Activated CD4-positive, alpha-beta T cell treated with anti-CD3 and anti-CD28 coated beads, Interleukin-2, amount 50 U/mL, for 1 hour (primary cell): ENCODE data around the gene C1orf115.
"Not testable (repeated sequence)": the region's sequence is repeated elsewhere in the genome, so short reads cannot be mapped to it uniquely, and the experiment has no call there.

ENCODE experiments used
- DNase-seq: peaks from one replicate; pipeline ENCODE4 v3.0.0-alpha.2; 2020

Gene C1orf115

GRCh38 chr1:220690140-220691052 is at the start of gene C1orf115:
TSS of gene C1orf115 (plus strand) at chr1:220690363. CDS start at chr1:220690403, 40 bp downstream.
- DNase-seq, result peak; percentile 71

GRCh38 chr1:220642285-220642684 is 47.9 kb upstream of the C1orf115 start:
- DNase-seq, result no peak

GRCh38 chr1:220652995-220653394 is 37.2 kb upstream of the C1orf115 start:
- no peak for DNase-seq

GRCh38 chr1:220655509-220655908 is 34.7 kb upstream of the C1orf115 start:
- DNase-seq, result no peak

DNA sequence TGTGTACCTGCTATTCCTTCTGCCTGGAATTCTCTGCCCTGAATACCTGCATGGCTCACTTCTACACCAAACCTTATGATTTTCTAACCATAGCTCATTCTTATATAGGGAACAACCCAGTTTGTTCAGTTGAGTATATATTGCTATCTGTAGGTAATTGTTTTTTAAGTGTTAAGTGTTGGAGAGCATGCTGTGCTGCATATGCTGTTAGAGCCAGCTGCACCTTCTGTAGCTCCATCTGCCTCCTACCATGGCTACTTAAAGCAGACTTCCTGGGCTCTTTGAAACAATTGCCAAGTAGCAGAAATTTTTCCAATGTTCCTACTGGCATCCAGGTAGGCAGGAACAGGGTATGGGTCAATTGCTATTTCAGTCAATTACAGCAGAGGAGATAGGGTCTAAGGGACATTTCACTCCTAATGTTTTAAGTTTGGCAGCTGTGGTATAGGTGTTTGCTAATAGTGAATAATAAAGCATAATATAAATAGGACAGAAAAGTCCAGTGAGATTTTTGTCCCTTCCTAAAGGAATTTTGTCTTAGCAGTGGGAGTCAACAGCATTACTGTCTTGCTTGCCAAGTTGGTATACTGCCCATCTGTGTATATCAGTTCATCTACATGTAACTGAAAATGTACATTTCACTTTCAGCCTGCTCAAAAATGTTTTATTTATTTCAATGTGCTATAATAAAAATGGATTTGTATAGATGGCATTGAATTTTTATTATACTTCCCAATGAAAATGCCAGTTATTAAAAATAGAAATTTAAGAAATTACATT is 34.0 kb upstream of the C1orf115 start:
- no peak for DNase-seq

GRCh38 chr1:220666349-220666748 is 23.8 kb upstream of the C1orf115 start:
- no peak for DNase-seq

DNA sequence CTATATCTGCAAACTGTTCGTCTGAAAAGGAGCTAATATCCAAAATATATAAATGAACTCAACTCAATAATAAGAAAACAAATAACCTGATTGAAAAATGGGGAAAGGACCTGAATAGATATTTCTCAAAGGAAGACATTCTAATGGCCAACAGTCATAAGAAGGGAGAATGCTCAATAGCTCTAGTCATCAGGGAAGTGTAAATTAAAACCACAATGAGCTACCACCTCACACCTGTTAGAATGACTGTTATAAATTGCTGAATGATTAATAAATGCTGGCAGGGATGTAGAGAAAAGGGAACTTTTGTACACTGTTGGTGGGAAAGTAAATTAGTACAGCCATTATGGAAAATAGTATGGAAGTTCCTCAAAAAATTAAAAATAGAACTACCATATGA is 21.2 kb upstream of the C1orf115 start:
- DNase-seq, result no peak

GRCh38 chr1:220670365-220670764 is 19.8 kb upstream of the C1orf115 start:
- DNase-seq, result no peak

DNA sequence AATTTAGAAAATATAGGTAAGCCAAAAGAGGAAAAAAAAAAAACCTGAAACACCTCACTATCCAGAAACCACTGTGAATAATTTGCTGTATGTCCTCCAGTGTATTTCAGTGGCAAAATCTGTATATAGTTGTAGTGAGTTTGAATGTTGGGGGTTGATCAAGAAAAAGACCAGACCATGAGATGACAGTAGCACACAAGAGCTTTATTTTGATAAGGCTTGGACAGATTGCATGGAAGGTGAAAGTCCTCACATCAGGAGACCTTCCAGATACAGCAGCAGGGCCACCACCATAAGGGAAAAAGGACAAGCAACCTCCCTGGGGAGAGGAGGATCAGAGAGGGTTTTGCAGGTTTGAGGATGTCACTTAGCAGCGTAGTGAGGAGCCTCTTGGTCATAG is 16.2 kb upstream of the C1orf115 start:
- DNase-seq, result no peak

- DNase-seq, result no peak
Observed at GRCh38 chr1:220677251-220677650, 12.9 kb upstream of the C1orf115 start.

- DNase-seq, result no peak
Observed at GRCh38 chr1:220680085-220680687, 10.0 kb upstream of the C1orf115 start.

- DNase-seq, result no peak
Observed at GRCh38 chr1:220681220-220681880, 8.8 kb upstream of the C1orf115 start.

DNA sequence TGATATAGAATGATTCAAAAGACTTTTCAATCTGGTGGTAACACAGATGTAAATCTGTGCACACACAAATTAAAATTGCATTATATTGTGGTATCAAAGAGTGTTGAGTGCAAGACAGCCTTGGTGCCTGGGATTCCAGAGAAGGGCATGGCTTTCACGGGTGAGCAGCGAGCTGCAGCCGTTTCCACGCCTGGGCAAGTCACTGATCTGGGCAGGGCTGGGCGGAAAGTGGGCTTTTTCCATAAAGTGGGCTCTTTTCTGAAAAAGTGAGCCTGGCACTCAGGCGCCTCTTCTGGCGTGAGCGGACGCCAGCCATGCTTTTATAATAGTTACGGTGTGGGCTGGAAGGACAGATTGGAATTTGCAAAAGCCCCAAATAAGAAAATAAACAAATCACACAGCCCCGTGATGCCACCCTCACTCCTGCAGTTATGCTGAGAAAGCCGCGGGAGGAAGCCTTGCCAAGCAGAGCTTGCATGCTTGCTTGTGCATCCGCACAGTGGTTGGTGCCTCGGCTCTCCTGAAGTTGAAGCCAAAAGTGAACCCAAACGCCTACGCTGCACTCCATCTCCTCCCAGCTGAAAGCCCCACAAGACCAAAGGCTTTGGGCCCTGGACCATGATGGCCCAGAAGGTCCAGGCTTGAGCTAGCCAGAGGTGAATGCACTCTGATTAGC is 7.1 kb upstream of the C1orf115 start:
- no peak for DNase-seq

DNA sequence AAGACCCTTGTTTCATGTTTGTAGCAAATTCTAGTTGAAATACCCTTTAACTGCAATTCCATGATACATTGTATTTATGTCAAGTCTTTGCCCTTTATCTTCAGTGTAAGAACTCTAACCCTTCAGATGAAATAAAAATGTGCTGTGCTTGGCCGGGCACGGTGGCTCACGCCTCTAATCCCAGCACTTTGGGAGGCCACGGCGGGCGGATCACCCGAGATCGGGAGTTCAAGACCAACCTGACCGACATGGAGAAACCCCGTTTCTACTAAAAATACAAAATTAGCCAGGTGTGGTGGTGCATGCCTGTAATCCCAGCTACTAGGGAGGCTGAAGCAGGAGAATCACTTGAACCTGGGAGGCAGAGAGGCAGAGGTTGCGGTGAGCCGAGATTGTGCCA is 6.4 kb upstream of the C1orf115 start:
- not testable (repeated sequence) for DNase-seq

DNA sequence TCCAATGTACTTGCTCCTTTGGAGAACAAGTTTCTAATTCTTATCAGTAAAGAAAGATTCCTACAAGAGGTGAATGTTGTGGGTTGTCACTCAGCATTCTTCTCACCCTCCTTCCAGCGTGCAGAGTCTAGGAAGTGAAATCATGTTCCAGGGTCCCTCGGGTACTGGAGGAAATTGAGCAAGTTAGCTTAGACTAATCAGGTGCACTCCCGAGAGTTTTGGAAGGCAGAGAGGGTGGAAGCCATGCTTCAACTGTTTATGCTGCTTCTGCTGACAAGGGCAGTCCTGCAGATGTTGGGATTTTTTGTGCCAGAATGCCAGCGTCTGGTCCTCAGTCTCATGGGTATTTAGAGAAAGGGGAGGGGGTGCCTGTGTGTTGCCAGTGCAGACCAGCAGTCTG is 5.3 kb upstream of the C1orf115 start:
- no peak for DNase-seq

DNA sequence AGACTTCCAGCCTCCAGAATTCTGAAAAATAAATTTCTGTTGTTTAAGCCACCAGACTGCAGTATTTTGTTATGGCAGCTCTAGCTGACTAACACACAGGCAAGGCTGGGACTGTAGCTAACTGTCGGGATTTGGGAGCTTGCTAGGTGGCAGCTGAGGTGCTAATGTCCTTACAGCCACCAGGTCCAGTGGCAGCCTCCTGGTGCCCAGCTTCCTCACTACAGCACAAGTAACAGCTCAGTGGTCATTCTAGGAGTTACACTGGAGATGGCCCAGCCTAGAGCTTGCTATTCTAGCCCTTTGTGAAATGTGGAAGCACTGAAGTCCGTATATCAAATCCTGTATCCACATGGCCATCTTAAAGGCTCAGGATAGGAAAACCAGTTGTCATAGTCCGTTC is 4.3 kb upstream of the C1orf115 start:
- DNase-seq, result no peak

GRCh38 chr1:220687809-220688208 is 2.4 kb upstream of the C1orf115 start:
- no peak for DNase-seq

DNA sequence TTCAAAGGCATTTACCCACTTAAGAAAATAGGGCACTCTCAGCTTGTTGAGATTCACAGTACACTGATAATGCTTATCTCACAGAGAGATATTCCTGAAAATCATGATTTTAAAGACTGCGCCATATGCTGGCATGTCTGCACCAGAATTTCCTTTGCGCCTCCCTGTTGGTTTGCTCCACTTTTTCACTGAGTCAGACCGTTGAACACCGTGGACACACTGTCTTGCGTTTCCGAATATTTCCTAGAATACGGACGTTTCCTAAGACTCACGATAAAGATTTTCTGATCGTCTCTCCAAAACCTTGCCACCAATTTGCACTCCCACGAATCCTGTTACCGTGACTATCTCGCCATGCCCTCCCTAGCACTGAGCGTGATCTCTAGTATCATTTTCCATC is 497 bp upstream of the C1orf115 start:
- no peak for DNase-seq

DNA sequence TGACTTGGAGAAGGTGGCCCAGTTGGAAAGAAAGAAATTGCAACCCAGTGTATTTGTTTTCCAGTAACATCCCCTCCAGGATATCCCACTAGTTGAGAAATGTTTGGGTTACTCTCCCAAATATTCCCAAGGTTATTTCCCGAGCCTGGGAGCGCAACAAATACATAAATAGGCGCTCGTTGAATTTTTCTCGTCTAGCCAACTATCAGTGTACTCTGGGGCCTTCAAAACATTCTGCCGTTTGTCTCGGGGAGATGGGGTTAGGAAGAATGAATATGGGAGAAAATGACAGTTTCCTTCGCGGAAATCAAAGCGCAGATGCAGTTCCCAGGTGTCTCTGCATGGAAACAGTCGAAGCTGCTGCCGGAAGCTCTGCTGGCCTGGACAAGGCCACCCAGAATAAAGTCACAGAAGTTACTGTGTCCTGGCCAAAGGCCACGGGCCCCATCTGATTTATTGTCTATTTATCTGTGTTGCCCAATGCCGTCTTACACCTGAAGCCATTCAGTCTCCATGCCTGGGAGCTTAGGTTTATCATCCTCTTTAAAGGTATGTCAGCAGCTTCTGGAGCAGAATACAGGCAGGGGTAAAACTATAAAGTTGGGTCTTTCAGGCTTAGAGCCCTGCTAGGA is 1.0 kb downstream of the C1orf115 start:
- DNase-seq, result no peak

DNA sequence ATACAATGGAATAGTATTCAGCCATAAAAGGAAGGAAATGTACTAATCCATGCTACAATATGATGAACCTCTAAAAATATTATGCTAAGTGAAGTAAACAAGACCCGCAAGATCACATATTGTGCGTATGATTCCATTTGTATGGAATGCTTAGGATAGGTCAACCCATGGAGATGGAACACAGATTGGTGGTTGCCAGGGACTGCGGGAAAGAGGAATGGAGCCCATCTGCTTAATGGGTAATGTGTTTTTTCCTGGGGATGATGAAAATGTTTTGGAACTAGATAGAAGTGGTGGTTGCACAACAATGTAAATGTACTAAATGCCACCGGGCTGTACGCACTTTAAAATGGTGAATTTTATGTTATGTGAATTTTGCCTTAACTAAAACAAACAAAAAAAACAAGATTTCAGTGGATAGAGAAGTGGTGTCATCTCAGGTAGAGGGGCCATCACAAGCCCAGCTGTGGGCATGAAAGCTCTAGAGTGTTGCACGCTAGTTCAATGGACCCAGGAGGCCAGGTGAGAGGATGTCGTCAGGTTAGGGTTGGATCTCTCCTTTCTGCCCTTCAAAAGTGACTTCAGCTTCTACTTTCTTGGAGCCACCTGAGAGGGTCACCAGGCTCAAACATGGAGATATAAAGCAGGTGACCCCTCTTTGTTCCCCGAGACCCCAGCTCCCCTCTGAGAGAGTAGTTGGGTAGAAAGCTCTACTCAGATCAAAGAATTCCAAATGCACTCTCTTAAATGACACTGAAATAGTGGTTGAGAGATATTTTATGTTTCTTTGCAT is 2.5 kb downstream of the C1orf115 start:
- no peak for DNase-seq

- DNase-seq, result no peak
Observed at GRCh38 chr1:220694866-220695382, 4.8 kb downstream of the C1orf115 start.
